ENCODE results near the gene MLEC.

MLEC gene

GRCh38 chr12:120654656-120655055 lies 32.3 kb upstream of the MLEC start:
- TF ChIP-seq ZFX (IDR thresholded peaks at IDR 0.05; ENCODE audit: borderline replicate concordance), result no peak
- TF ChIP-seq, protein P1, sequence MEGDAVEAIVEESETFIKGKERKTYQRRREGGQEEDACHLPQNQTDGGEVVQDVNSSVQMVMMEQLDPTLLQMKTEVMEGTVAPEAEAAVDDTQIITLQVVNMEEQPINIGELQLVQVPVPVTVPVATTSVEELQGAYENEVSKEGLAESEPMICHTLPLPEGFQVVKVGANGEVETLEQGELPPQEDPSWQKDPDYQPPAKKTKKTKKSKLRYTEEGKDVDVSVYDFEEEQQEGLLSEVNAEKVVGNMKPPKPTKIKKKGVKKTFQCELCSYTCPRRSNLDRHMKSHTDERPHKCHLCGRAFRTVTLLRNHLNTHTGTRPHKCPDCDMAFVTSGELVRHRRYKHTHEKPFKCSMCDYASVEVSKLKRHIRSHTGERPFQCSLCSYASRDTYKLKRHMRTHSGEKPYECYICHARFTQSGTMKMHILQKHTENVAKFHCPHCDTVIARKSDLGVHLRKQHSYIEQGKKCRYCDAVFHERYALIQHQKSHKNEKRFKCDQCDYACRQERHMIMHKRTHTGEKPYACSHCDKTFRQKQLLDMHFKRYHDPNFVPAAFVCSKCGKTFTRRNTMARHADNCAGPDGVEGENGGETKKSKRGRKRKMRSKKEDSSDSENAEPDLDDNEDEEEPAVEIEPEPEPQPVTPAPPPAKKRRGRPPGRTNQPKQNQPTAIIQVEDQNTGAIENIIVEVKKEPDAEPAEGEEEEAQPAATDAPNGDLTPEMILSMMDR (IDR thresholded peaks at IDR 0.05), result no peak
- no peak overlapping the region for H3K27ac ChIP-seq

GRCh38 chr12:120656008-120656407 lies 30.9 kb upstream of the MLEC start:
- no peak for TF ChIP-seq ZFX (IDR thresholded peaks at IDR 0.05; ENCODE audit: borderline replicate concordance)
- TF ChIP-seq, protein P1 (IDR thresholded peaks at IDR 0.05), result no peak
- no peak overlapping the region for H3K27ac ChIP-seq

DNA sequence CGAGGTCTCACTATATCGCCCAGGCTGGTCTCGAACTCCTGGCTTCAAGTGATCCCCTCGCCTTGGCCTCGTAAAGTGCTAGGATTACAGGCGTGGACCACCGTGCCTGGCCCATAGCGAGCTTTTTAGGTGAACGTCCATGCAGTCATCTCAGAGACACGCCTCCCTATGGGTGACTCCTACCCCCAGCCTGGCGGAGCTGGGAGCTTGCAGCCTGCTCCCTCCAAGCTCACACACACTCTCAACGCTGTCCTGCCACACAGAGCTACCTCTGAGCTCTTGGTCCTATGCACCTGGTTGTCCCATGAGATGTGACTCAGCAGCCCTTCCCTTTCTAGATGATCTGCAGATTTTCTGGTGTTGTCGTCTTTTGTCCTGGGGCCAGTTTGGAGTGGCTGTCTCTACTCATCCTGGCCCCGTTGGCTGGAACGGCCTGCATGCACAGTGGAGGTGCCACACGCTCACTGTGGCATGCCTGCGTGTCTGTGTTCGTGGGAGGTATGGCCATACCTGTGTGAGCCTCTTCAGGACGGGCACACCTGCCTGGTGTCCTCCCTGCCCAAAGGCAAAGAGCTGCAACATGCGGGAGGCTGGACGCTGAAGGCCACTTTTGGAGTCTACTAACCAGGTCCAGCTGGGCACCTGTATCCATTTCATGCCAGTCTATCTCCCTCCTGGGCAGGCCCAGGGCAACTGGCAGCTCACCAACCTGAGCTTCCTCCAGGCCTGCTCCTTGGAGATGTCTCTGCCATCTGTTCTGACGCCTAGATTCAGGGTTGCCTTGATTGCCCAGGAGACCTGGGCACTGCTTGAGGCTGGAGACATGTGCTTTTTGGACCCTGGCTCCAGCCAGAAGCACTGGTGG lies 28.4 kb upstream of the MLEC start:
- H3K27ac ChIP-seq, result no peak overlapping the region
- TF ChIP-seq, protein P1 (IDR thresholded peaks at IDR 0.05), result no peak
- no peak for TF ChIP-seq ZFX (IDR thresholded peaks at IDR 0.05; ENCODE audit: borderline replicate concordance)

- TF ChIP-seq, protein P1 (IDR thresholded peaks at IDR 0.05), result no peak
- no peak for TF ChIP-seq ZFX (IDR thresholded peaks at IDR 0.05; ENCODE audit: borderline replicate concordance)
- no peak overlapping the region for H3K27ac ChIP-seq
These were observed 27.8 kb upstream of the MLEC start for GRCh38 chr12:120659151-120659525.

DNA sequence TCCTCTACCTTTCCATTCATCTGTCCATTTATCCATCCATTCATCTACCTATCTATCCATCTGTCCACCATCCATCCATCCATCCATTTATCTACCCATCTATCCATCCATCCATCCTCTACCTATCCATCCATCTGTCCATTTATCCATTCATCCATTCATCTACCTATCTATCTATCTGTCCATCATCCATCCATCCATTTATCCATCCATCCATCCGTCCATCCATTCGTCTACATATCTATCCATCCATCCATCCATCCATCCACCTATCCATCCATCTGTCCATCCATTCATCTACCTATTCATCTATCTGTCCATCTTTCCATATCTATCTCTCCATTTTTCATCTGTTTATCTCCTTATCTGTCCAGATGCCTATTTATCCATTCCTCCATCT lies 25.5 kb upstream of the MLEC start:
- TF ChIP-seq ZFX (IDR thresholded peaks at IDR 0.05; ENCODE audit: borderline replicate concordance), result no peak
- TF ChIP-seq, protein P1 (IDR thresholded peaks at IDR 0.05), result no peak
- no peak overlapping the region for H3K27ac ChIP-seq

DNA sequence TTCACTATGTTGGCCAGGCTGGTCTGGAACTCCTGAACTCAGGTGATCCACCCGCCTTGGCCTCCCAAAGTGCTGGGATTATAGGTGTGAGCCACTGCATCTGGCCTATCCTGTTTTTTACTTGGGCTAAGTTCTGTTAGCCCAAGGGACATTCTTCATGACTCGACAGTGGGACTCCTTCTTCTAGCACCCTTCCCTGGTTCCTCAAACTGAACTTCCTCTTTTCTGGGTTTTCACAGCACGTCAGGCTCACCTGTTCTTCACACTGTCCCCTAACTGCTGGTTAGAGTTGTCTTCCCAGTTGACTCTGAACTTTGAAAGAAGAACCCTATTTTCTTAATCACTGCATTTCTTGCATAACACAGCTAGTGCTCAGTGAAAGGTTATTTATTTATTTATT lies 24.1 kb upstream of the MLEC start:
- no peak overlapping the region for H3K27ac ChIP-seq
- TF ChIP-seq, protein P1 (IDR thresholded peaks at IDR 0.05), result no peak
- TF ChIP-seq ZFX (IDR thresholded peaks at IDR 0.05; ENCODE audit: borderline replicate concordance), result no peak

DNA sequence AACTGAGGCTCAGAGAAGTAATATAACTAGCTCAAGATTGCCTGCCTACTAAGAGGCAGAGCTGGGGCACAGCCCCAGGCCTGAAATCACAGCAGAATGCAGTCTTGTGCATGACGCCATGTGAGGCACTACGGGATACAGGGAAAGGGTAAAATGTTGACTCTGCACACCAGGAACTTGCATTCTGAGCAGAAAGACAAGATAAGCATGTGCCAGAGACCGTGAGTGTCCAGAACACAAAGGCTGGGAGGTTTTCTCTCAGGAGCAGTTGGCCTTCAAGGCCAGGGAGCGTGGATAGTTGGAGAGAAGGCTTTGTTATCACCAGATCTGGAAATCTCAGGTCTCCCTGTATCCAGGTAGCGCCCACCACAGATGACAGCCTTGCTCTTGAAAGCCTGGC lies 23.2 kb upstream of the MLEC start:
- no peak for TF ChIP-seq ZFX (IDR thresholded peaks at IDR 0.05; ENCODE audit: borderline replicate concordance)
- TF ChIP-seq, protein P1 (IDR thresholded peaks at IDR 0.05), result no peak

More for the DNA sequence above, 23.2 kb upstream of the MLEC start:
- H3K27ac ChIP-seq, result no peak overlapping the region

Measured in 22Rv1 (cell line).